Trophoblast cell (in vitro differentiated cells and primary cell): ENCODE data around the gene LLGL2.

Experiments used
- DNase-seq, 2 donors: peaks; one replicate each; pipeline ENCODE4 v3.0.0-alpha.2; 2016
- H2AFZ ChIP-seq: 2 replicates; pipeline ENCODE4 v1.6.1; 2013; ENCODE audit warnings: low read length, moderate library complexity, mild to moderate bottlenecking; ENCODE audit not compliant: insufficient read depth, poor library complexity
- H2AK5ac ChIP-seq: 2 replicates; pipeline ENCODE4 v1.6.1; 2013; ENCODE audit warnings: mild to moderate bottlenecking, low read length
- H2BK120ac ChIP-seq: 2 replicates; pipeline ENCODE4 v1.6.1; 2013; ENCODE audit warnings: low read length, mild to moderate bottlenecking, moderate library complexity; ENCODE audit not compliant: insufficient read depth, poor library complexity
- H2BK12ac ChIP-seq: 2 replicates; pipeline ENCODE4 v1.6.1; 2013; ENCODE audit warnings: mild to moderate bottlenecking, low read length, moderate library complexity
- H2BK5ac ChIP-seq: 2 replicates; pipeline ENCODE4 v1.6.1; 2013; ENCODE audit warnings: low read length, low read depth, moderate library complexity, mild to moderate bottlenecking; ENCODE audit not compliant: poor library complexity
- H3K14ac ChIP-seq: 2 replicates; pipeline ENCODE4 v1.6.1; 2013; ENCODE audit warnings: mild to moderate bottlenecking, low read length
- H3K18ac ChIP-seq: 2 replicates; pipeline ENCODE4 v1.6.1; 2013; ENCODE audit warnings: mild to moderate bottlenecking, low read length
- H3K23ac ChIP-seq: 2 replicates; pipeline ENCODE4 v1.6.1; 2013; ENCODE audit warnings: low read length
- H3K27ac ChIP-seq: 2 replicates; pipeline ENCODE4 v1.5.1; 2013; ENCODE audit warnings: low read depth, mild to moderate bottlenecking, inconsistent platforms, low read length, moderate library complexity
- H3K27me3 ChIP-seq: 2 replicates; pipeline ENCODE4 v1.6.1; 2013; ENCODE audit warnings: inconsistent platforms, mild to moderate bottlenecking, low read length, moderate library complexity; ENCODE audit not compliant: insufficient read depth
- H3K36me3 ChIP-seq, 2 experiments: 1 replicate in 1 of 2; 2 replicates in 1 of 2; pipeline ENCODE4 v1.6.1; 2013; ENCODE audit warnings: low read length in 2 of 2, mild to moderate bottlenecking in 2 of 2, moderate library complexity in 1 of 2; ENCODE audit not compliant: insufficient read depth in 2 of 2, control insufficient read depth in 1 of 2
- H3K4ac ChIP-seq: 2 replicates; pipeline ENCODE4 v1.6.1; 2013; ENCODE audit warnings: low read depth, mild to moderate bottlenecking, low read length, moderate library complexity
- H3K4me1 ChIP-seq, 2 experiments: 1 replicate in 1 of 2; 2 replicates in 1 of 2; pipeline ENCODE4 v1.6.1; 2013; ENCODE audit warnings: low read length in 2 of 2, mild to moderate bottlenecking in 2 of 2, moderate library complexity in 1 of 2; ENCODE audit not compliant: insufficient read depth in 2 of 2, control insufficient read depth in 1 of 2
- H3K4me2 ChIP-seq: 2 replicates; pipeline ENCODE4 v1.6.1; 2013; ENCODE audit warnings: inconsistent platforms, mild to moderate bottlenecking, low read length, moderate library complexity
- H3K4me3 ChIP-seq: 2 replicates; pipeline ENCODE4 v1.5.1; 2013; ENCODE audit warnings: mild to moderate bottlenecking, low read depth, low read length, inconsistent platforms
- H3K79me1 ChIP-seq: one replicate; pipeline ENCODE4 v1.6.1; 2013; ENCODE audit warnings: low read length
- H3K79me2 ChIP-seq: 2 replicates; pipeline ENCODE4 v1.6.1; 2013; ENCODE audit warnings: low read length, mild to moderate bottlenecking; ENCODE audit not compliant: control insufficient read depth, insufficient read depth, poor library complexity
- H3K9ac ChIP-seq: 2 replicates; pipeline ENCODE4 v1.6.1; 2013; ENCODE audit warnings: mild to moderate bottlenecking, low read length
- H3K9me3 ChIP-seq: 2 replicates; pipeline ENCODE4 v1.6.1; 2013; ENCODE audit warnings: low read depth, mild to moderate bottlenecking, control low read depth, inconsistent platforms, low read length; ENCODE audit not compliant: insufficient read depth
- H4K12ac ChIP-seq: 2 replicates; pipeline ENCODE4 v1.6.1; 2013; ENCODE audit warnings: low read depth, mild to moderate bottlenecking, low read length, moderate library complexity
- H4K8ac ChIP-seq: 2 replicates; pipeline ENCODE4 v1.6.1; 2013; ENCODE audit warnings: low read depth, mild to moderate bottlenecking, low read length, moderate library complexity
- H4K91ac ChIP-seq: one replicate; pipeline ENCODE4 v1.6.1; 2013; ENCODE audit warnings: low read depth, mild to moderate bottlenecking, low read length, moderate library complexity
- WGBS: extraction: QIAGEN DNeasy Blood & Tissue Kit; methylation state at CpG from one replicate; pipeline ENCODE4 v1.1.7; 2013; ENCODE audit warnings: missing lambda C conversion rate; ENCODE audit not compliant: insufficient read length, insufficient coverage; ENCODE audit errors: extremely low coverage; 5-methylcytosine and 5-hydroxymethylcytosine counted together

The LLGL2 gene

DNA sequence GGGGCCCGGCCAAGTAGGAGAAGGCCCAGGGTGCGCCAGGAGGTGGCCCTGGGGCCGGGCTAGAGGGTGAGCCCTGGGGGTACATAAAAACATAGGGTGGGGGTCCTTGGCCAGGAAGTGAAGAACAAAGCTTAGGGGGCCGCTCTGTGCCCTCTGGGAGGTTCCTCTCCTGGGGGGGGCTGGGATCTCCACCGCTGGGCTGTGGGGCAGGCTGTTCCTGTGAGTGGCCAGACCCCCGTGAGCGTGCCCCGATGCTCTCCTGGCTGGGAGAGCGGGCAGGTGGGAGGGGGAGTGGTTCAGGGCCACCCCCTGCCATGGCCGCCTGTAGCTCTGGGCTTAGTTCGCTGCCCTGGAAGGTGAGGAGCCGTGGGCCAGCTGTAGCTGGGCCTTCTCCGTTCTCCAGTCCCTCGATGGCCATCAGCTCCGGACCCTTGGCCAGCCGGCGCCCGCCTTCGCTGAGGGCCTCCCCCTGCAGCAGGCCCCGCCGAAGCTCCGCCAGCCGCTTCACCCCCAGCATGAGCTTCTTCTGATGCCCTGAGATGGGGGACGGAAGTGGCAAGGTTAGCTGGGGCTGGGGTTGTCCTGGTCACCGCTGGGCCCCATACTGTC, 22.7 kb upstream of the LLGL2 start:
- no peak overlapping the region for H2BK12ac ChIP-seq
- no CpG with 5 or more reads among the region's 25 CpGs for WGBS

GRCh38 chr17:75503337-75503950, 22.1 kb upstream of the LLGL2 start:
- Histone ChIP-seq H4K8ac (no peak overlapping the region), H3K23ac (no peak overlapping the region), H3K27me3 (no peaks in the 10 kb centered on the region), H4K91ac (no peak overlapping the region), H2BK5ac (no peak overlapping the region), H3K4me2 (no peak overlapping the region), H3K9ac (no peak overlapping the region), H3K79me1 (no peaks in the 10 kb centered on the region), H2AK5ac (no peak overlapping the region), H3K27ac (no peak overlapping the region), H3K4ac (no peak overlapping the region), H4K12ac (no peak overlapping the region), H2AFZ (no peak overlapping the region), H3K18ac (no peak overlapping the region), H3K4me3 (no peak overlapping the region), H3K14ac (no peak overlapping the region), H3K79me2 (no peaks in the 10 kb centered on the region), H3K9me3 (peaks cover 4% of the 10 kb centered on the region), H3K4me1 (no peaks in the 10 kb centered on the region), H2BK120ac (no peak overlapping the region), H2BK12ac (no peak overlapping the region), H3K36me3 (peaks cover 78 to 82% of the 10 kb centered on the region in 2 experiments)
- peak in 1 of 2 donors; percentile 9 for DNase-seq
- WGBS, result no CpG with 5 or more reads among the region's 23 CpGs

More for the DNA sequence above, 22.7 kb upstream of the LLGL2 start:
- Histone ChIP-seq H2BK5ac (no peak overlapping the region), H3K27ac (no peak overlapping the region), H2AK5ac (no peak overlapping the region), H3K4me3 (no peak overlapping the region), H3K18ac (no peak overlapping the region), H3K79me1 (no peaks in the 10 kb centered on the region), H4K91ac (no peak overlapping the region), H3K14ac (no peak overlapping the region), H3K4ac (no peak overlapping the region), H3K27me3 (no peaks in the 10 kb centered on the region), H3K9ac (no peak overlapping the region), H2AFZ (no peak overlapping the region), H3K79me2 (no peaks in the 10 kb centered on the region), H3K36me3 (peaks cover 84 to 86% of the 10 kb centered on the region in 2 experiments), H3K23ac (no peak overlapping the region), H3K4me2 (no peak overlapping the region), H3K4me1 (no peaks in the 10 kb centered on the region), H3K9me3 (peaks cover 4% of the 10 kb centered on the region), H2BK120ac (no peak overlapping the region), H4K8ac (no peak overlapping the region), H4K12ac (no peak overlapping the region)
- no peak for DNase-seq

DNA sequence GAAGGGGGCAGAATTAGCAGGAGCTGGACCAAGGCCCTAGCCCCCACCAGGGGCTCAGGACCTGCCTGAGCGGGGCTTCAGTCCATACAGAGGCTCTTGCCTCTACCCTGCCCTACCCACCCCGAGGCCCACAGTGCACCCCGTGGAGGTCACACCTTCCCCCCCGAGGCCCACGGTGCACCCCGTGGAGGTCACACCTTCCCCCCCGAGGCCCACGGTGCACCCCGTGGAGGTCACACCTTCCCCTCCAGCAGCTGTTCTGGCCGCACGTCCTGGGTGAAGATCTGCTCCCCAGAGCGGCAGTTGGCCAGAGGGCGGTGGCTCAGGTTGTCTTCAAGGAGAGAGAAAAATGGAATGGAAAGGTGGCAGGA, 21.5 kb upstream of the LLGL2 start:
- H4K8ac ChIP-seq, result no peak overlapping the region
- no peak overlapping the region for H2AK5ac ChIP-seq
- H3K79me1 ChIP-seq, result no peaks in the 10 kb centered on the region
- H3K9ac ChIP-seq, result no peak overlapping the region
- H3K4me1 ChIP-seq, result no peaks in the 10 kb centered on the region
- no peak for DNase-seq
- H3K18ac ChIP-seq, result no peak overlapping the region
- peaks cover 1% of the 10 kb centered on the region for H3K9me3 ChIP-seq
- no peak overlapping the region for H3K23ac ChIP-seq
- no peak overlapping the region for H2BK120ac ChIP-seq
- H2BK12ac ChIP-seq, result no peak overlapping the region
- H3K14ac ChIP-seq, result no peak overlapping the region
- H3K36me3 ChIP-seq, result peaks cover 75 to 81% of the 10 kb centered on the region in 2 experiments
- H4K12ac ChIP-seq, result no peak overlapping the region
- H3K4me3 ChIP-seq, result no peak overlapping the region
- H3K27ac ChIP-seq, result no peak overlapping the region
- no peaks in the 10 kb centered on the region for H3K27me3 ChIP-seq
- no peak overlapping the region for H2AFZ ChIP-seq
- no peak overlapping the region for H3K4ac ChIP-seq
- no peaks in the 10 kb centered on the region for H3K79me2 ChIP-seq
- no peak overlapping the region for H3K4me2 ChIP-seq
- H2BK5ac ChIP-seq, result no peak overlapping the region
- no peak overlapping the region for H4K91ac ChIP-seq
- WGBS, result no CpG with 5 or more reads among the region's 13 CpGs

DNA sequence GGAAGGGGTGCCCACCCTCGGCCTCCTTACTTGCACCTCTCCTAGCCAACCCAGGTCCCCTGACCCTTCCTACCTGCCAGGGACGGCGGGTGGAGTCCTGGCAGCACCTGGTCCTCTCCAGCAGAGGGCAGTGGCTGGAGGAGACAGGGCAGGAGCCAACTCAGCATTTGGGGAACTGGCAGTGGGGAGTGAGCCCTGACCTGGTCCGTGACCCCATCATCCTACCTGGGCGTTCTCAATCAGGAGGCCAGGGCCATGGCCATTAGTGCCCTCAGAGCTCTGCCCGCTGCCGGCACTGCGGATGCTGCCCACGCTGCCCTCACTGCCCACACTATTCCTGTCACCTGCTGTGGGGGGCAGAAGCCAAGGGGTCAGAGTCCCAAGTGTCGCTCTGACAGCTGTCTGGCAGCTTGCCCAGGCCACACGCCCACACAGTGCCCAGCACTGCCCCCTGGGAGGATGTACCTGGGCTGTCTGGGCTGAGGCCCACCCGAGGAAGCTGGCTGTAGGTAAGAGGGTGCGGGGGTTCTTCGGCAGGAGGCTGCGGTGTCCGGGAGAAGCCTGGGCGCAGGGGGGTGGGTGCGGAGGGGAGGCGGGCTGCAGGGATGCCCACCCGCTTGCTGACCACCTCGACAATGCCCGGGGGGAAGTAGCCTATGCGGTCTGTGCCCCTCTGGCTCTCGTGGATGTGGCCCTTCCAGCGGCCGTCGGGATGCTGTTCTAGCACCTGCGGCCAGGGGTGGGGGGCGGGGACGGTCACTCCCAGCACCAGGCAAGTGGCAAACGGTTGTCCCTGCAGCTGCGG, 20.9 kb upstream of the LLGL2 start:
- H3K27ac ChIP-seq, result no peak overlapping the region
- no peak overlapping the region for H2AK5ac ChIP-seq
- no peaks in the 10 kb centered on the region for H3K27me3 ChIP-seq
- H3K14ac ChIP-seq, result no peak overlapping the region
- H3K4me1 ChIP-seq, result no peaks in the 10 kb centered on the region
- H4K91ac ChIP-seq, result no peak overlapping the region
- H2BK120ac ChIP-seq, result no peak overlapping the region
- peak; percentile 22 to 62 for DNase-seq
- no peaks in the 10 kb centered on the region for H3K79me2 ChIP-seq
- no peak overlapping the region for H3K9ac ChIP-seq
- WGBS, result no CpG with 5 or more reads among the region's 32 CpGs
- H2BK5ac ChIP-seq, result no peak overlapping the region
- H3K9me3 ChIP-seq, result peaks cover 1% of the 10 kb centered on the region
- peak overlapping the region; percentile 37 for H3K4me3 ChIP-seq
- no peak overlapping the region for H3K4ac ChIP-seq
- H3K23ac ChIP-seq, result no peak overlapping the region
- H4K8ac ChIP-seq, result no peak overlapping the region
- H4K12ac ChIP-seq, result no peak overlapping the region
- no peaks in the 10 kb centered on the region for H3K79me1 ChIP-seq
- H2AFZ ChIP-seq, result no peak overlapping the region
- H3K36me3 ChIP-seq, result peaks cover 70 to 82% of the 10 kb centered on the region in 2 experiments
- no peak overlapping the region for H3K4me2 ChIP-seq
- H2BK12ac ChIP-seq, result no peak overlapping the region
- H3K18ac ChIP-seq, result no peak overlapping the region
